GM19239 (cell line): Measurements from ENCODE around the gene LHFPL6.

Experiments
- DNase-seq: peaks from one replicate; pipeline ENCODE4 v3.0.0; 2011; ENCODE audit warnings: low spot score; ENCODE audit not compliant: insufficient read length
- FAIRE-seq: peaks from 2 replicates; lab custom pipeline; 2011; peaks lifted over from hg19 to GRCh38; lab: Jason Lieb, UNC

Gene LHFPL6

GRCh38 chr13:39602614-39603366 is at the start of gene LHFPL6:
Gene LHFPL6, minus strand, starts transcription at chr13:39603193.
- FAIRE-seq (peak; percentile 82), DNase-seq (peak; percentile 65)

GRCh38 chr13:39646122-39646521 is 43.1 kb upstream of the LHFPL6 start:
- no peak for FAIRE-seq

GRCh38 chr13:39641645-39642044 is 38.7 kb upstream of the LHFPL6 start:
- DNase-seq (no peak), FAIRE-seq (no peak)

More at GRCh38 chr13:39646122-39646521, 43.1 kb upstream of the LHFPL6 start:
- DNase-seq, result no peak

GRCh38 chr13:39637890-39638289 is 34.9 kb upstream of the LHFPL6 start:
- DNase-seq, result no peak
- no peak for FAIRE-seq

- DNase-seq, result no peak
- no peak for FAIRE-seq
Measured at GRCh38 chr13:39635564-39635963, 32.6 kb upstream of the LHFPL6 start.

GRCh38 chr13:39632994-39633393 is 30.0 kb upstream of the LHFPL6 start:
- DNase-seq (no peak), FAIRE-seq (no peak)

GRCh38 chr13:39631307-39631706 is 28.3 kb upstream of the LHFPL6 start:
- FAIRE-seq, result no peak
- DNase-seq, result no peak

- FAIRE-seq, result no peak
Measured at GRCh38 chr13:39623466-39623865, 20.5 kb upstream of the LHFPL6 start.

GRCh38 chr13:39618561-39618960 is 15.6 kb upstream of the LHFPL6 start:
- FAIRE-seq (no peak), DNase-seq (no peak)

More at GRCh38 chr13:39623466-39623865, 20.5 kb upstream of the LHFPL6 start:
- DNase-seq, result no peak

- FAIRE-seq, result peak; percentile 28
- peak; percentile 29 for DNase-seq
Measured at GRCh38 chr13:39616087-39616694, 13.2 kb upstream of the LHFPL6 start.

- DNase-seq, result peak; percentile 5
- peak; percentile 94 for FAIRE-seq
Measured at GRCh38 chr13:39612023-39612637, 9.1 kb upstream of the LHFPL6 start.

GRCh38 chr13:39607876-39608275 is 4.9 kb upstream of the LHFPL6 start:
- FAIRE-seq (no peak), DNase-seq (no peak)

GRCh38 chr13:39605677-39606320 is 2.8 kb upstream of the LHFPL6 start:
- no peak for FAIRE-seq

GRCh38 chr13:39604756-39605155 is 1.8 kb upstream of the LHFPL6 start:
- no peak for FAIRE-seq
- DNase-seq, result no peak

More at GRCh38 chr13:39605677-39606320, 2.8 kb upstream of the LHFPL6 start:
- DNase-seq, result no peak

GRCh38 chr13:39603424-39603947 is 493 bp upstream of the LHFPL6 start:
- DNase-seq (peak; percentile 12), FAIRE-seq (peak; percentile 59)

GRCh38 chr13:39602277-39602613 is 748 bp downstream of the LHFPL6 start:
- DNase-seq (peak; percentile 14), FAIRE-seq (peak; percentile 72)

- no peak for FAIRE-seq
- no peak for DNase-seq
Measured at GRCh38 chr13:39601636-39602035, 1.4 kb downstream of the LHFPL6 start.

- DNase-seq (no peak), FAIRE-seq (no peak)
Measured at GRCh38 chr13:39600766-39601165, 2.2 kb downstream of the LHFPL6 start.

GRCh38 chr13:39599842-39600241 is 3.2 kb downstream of the LHFPL6 start:
- FAIRE-seq, result no peak
- no peak for DNase-seq

GRCh38 chr13:39599012-39599411 is 4.0 kb downstream of the LHFPL6 start:
- DNase-seq (no peak), FAIRE-seq (no peak)

- no peak for FAIRE-seq
- DNase-seq, result no peak
Measured at GRCh38 chr13:39597838-39598237, 5.2 kb downstream of the LHFPL6 start.
